NCI-H2196 treated with DMSO at 0.1 percent for 48 hours (cell line): Measurements from ENCODE around the gene CXCL12.

Experiments
- DNase-seq: peaks from one replicate; lab custom pipeline; 2025; ENCODE audit not compliant: unreplicated experiment; lab: John Stamatoyannopoulos, UW

The CXCL12 gene

DNA sequence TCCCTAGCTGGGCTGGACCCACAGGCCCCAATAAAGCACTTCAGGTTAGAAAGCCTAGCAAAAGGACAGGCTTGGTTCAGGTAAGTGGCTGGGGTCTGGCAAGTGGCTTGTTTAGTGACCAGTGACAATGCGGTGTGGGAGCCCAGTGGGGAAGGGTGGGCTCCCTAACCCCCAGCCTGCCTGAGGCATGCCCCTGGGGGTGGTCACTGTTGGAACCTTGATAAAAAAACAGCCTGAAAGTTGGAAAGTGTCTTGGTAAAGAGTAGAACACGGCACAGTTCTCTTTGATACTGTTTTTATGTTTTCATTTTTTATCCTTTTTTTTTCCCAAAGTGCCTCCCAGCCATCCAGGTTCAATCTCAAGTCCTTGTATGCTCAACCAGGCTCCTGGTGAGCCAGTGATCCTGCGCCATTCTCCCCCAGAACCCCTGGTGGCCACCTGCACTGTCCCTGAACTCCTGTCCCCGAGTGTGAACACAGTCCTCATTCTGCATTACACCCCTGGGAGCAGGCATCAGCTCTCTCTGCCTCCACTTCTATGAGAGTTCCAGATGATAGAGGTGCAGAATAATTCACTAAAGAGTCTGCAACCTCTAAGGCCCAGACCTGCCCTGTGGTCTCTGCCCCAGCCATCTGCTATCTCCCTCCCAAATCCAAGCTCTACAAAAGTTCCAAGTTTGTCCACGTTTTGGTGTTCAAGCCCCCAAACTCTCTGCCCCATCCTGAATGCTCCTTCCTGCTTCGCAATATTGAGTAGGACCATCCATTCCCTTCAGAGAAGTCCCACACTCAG is 15.0 kb upstream of the CXCL12 start:
- no peak for DNase-seq

DNA sequence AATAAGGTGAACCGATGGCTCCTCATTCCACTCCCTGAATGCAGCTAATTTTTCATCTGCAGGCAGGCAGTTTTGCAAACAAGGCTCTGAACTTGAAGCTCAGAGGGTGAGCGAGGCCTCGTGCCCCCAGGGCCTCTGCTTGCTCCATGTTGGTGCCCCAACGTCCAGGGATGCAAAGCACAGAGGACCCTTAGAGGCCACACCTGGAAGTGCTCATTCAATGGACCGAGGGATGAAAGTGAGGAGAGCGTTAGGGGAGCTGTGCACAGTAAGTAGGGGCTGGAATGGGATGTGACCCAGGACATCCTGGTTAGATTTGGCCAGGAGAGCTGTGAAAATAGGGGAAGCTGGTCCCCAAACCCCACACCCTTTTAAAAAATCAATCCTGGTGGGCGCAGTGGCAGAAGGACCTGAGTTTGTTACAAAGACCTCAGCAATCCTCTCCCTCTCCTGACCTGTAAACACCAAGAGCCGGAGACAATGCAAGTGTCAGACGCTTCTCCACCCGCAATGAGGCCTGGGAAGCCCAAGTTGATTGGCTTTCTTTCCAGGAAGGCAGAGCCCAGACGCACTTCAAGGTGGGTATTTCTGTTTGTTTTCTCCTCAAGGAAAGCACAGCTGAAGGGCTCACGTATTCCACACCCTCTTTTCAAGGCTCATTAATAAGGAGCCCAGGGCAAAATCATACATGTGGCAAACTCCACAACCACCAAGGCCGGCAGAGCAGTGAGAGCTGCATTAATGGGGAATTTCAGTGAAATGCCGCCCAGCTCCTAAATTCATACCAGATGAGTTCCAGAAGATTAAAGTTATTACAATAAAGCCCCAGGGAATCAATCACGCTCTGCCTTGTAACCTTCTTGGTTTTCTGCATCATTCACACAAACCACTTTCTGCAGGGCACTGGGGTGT is 14.1 kb upstream of the CXCL12 start:
- no peak for DNase-seq

DNA sequence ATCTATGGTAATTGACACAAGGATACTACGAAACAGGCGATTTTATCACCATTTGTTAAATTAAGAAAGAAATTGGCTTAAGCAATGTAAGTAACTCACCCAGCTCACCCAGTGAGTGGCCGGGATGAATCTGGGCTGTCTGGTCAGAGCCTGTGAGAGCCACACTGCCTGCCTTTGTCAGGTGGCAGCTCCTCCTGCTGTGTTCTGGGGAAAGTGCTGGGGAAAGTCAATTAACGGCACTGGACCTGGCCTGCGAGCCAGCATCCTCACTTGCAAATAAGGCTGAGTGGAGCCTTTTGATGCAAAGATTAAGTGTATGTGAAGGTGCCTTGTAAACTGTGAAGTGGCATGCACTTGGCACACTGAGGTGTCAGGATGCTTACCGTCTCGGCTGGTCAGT is 13.4 kb upstream of the CXCL12 start:
- no peak for DNase-seq

DNA sequence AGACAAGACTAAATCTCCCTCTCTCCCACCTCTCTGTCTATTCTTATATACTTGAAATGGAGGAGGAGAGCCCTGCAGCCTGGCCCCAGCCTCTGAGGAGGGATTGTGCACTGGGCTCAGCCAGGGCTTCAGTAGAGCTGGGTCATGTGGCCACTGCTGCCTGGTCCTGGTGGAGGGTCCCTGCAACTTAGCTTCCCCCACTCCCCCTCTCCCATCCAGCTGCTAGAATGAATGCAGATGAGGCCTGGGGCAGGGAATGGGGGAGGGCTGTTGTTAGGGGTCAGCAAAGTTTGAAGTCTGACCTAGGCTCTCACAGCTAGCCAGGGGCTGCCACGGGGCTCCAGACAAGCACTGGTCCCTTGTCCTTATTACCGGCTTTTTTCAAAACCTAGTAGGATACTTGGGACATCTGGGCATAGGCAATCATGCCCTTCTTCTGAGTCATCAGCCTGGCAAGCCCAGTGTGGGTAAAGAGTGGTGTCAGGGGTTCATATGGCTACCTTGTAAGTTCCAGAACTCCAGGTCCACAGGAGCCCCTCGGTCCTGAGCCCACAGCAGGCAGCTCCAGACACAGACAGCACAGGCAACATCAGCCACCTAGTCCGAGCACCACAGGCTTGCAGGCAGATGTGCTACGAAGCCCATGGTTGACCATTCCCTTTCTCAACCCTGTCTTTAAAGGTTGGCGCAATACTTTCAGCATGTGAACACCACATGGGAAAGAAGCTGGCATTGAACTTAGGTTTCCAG is 12.8 kb upstream of the CXCL12 start:
- DNase-seq = no peak

GRCh38 chr10:44396671-44397191 is 11.8 kb upstream of the CXCL12 start:
- DNase-seq = no peak

DNA sequence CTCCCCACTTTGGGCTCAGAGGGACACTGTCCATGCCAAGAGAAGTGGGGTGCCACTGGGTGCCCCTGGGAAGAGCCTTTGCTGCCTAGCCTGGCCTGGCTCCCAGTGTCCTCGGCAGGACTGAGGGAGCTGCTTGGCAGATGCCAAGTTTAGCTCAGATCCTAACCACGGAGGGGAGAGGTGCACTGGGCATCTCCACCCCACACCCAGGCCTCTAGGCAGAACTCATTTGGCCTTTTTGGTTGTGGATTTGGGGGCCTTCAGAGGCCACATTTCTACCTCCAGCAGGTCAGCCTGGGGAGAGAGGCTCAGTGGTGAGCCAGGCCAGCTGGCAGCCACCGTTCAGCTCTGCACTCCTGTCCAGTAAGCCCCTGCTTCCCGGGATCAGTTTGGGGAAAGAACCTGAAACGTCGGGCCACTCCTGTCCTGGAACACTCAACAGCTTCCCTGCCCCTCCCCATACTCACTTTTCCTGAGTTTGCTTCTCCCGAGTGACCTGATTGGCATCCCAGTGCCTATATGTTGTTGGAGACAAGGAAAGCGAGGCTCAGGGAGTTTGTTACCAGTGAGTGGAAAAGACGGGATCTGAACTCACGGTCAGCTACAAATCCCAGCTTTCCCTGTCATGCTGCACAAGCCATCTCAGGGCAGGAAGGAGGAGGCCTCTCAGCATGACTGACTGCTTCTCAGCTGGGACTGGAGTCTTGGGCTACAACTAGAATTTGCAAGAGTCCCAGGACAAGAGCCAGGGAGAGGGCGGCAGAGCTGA is 11.2 kb upstream of the CXCL12 start:
- DNase-seq = no peak

DNA sequence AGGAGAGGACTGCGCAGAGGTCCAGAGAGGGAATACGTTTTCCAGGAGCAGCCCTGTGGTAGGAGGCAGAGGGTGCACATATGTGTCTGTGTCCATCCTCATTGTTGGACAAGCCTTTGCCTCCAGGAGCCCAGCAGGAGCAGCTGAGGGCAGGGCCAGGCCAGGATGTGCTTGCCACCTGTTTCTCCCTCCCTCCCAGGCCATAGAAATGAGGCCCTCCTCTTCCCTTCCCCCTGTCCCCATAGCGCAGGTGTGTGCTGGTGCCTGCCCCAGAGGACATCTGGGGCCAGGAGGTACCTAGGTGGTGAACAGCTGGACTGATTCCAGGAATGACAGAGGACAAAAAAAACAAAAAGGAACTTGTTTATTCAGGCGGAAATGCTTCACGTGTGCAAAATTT is 10.5 kb upstream of the CXCL12 start:
- peak; percentile 49 for DNase-seq

- DNase-seq = no peak
These were observed 9.9 kb upstream of the CXCL12 start for GRCh38 chr10:44394696-44395381.

DNA sequence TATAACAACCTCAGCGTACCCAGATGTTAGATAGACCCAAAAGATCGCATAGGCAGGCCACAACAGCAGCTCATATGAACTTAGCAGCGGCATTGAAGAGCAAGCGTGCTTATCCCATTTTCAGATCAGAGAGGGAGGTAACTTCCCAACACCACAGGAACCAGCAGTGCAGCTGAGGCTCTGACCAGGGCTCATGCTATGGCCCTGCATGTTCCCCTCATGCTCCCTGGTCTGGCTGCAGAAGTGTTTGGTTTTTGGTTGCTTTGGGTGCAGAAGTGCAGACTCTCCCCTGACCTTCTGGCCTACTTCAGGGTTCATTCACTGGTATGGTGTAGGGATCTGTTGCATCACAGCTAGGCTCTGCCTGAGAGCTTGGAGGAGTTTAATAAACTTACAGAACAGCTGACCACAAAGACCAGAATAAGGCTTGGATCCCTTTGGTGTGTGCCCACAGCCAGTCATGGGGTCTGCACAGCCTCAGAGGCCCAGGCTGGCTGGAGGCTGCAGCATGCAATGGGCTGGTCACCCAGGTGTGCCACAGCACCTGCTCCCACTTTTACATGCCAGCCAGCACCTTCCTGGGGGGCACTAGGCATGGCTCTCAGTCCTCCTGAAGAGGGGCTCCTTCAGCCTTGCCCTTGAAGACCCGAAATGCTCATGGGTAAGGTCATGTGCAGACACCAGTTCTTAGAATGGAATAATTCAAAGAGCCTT is 9.1 kb upstream of the CXCL12 start:
- no peak for DNase-seq

- DNase-seq = no peak
These were observed 8.2 kb upstream of the CXCL12 start for GRCh38 chr10:44393051-44393630.

DNA sequence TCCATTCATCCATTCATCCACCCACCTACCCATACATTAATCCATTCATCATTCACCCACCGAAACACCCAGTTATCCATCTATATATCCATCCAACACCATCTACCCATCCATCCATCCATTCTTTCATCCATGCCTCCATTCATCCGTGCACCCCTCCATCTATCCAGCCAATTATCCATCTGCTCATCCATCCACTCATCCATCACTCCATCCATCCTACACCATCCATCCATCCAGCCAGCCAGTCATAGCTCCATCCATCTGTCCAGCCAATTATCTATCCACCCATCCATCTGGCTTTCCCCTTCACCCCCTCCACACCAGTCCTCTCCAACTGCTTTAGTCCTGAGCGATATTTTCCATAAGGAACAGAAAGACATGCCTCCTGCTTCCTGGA is 7.5 kb upstream of the CXCL12 start:
- no peak for DNase-seq

- DNase-seq = no peak
These were observed 7.1 kb upstream of the CXCL12 start for GRCh38 chr10:44391981-44392380.

DNA sequence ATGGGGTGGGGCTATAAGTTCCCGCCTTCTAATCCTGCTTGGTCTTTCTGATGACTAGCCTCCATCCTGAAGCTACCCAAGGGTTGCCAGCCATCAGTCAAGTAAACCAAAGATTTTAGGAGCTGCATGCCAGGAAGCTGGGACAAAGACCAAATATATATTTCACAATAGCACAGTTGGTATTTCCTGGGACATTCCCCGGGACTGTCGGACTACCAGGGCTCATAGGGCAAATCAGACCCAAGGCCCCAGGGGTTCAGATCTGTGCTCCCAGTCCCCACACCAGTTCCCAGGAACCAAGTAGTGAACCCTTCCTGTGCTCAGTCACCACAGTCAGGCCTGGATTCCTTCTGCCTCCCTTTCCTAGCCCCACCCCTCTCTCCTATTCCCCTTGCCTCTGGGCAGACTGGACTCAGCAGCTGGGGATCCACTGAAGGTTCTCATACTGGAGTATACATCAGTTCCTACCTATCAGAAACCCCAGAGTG is 5.7 kb upstream of the CXCL12 start:
- no peak for DNase-seq

- DNase-seq = no peak
These were observed 4.7 kb upstream of the CXCL12 start for GRCh38 chr10:44389556-44389955.

GRCh38 chr10:44389150-44389549 is 4.3 kb upstream of the CXCL12 start:
- no peak for DNase-seq

DNA sequence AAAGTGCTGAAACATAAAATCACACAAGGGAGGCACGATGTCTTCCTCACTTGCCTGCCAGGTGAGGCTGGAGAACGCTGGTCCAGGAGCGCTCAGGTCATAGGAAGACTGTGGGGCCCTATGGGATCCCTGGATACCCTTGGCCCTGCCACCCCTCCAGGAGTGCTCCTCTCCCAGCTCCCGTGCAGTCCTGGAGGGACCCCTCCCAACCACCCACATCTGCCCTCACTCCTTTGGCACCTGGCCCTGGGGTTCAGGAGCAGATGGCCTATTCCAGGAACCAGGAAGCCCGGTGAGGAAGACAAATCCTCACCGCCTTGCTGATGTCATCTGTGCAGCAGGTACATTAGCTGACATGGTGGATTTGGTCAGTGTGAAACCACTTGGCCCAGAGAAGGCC is 3.7 kb upstream of the CXCL12 start:
- no peak for DNase-seq

- no peak for DNase-seq
These were observed 3.0 kb upstream of the CXCL12 start for GRCh38 chr10:44387853-44388251.

DNA sequence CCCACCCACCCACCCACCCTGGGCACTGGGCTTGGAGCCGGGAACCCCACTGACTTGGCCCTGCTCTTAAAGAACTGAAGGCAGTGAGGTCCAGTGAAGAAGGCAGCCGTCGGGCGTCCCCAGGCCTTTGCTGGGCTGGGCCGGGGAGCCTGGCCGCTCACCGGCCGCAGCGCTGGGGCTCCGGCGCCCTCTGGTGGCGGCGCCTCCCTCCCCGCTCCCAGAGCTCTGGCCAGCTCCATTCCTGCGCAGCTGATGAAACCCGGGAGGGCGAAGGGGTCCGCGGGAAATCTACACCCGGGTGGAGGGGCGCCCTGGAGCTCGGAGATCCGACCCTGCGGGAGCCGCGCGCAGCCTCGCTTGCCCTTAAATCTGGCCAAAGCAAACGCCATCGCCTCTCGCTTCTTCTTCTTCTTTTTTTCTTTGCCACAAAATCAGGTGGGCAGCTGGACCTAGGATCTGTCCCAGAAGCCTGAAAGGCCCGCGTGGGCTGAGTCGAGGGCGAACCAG is 1.7 kb upstream of the CXCL12 start:
- no peak for DNase-seq
